CD4-positive, alpha-beta T cell (primary cell): ENCODE measurements around the gene TRIM3. TPM values are rescaled to one million over a fixed set of nuclear protein-coding genes. Genes with fewer than 3 reads are reported as not detected.

Source experiments
- ATAC-seq: fragments of 200-7000 bp; cut with Tn5 transposase; one replicate; pipeline ENCODE4 v1.10.0; 2022; ENCODE audit warnings: mild to moderate bottlenecking; ENCODE audit not compliant: poor library complexity
- CTCF ChIA-PET: fragments of 350-600 bp; sonication (Branson Sonifier 250); formaldehyde crosslinking; loops from one replicate; lab custom pipeline; 2021; ENCODE audit warnings: antibody characterized with exemption, inconsistent platforms; lab: Charles Lee
- POLR2A ChIA-PET: fragments of 350-600 bp; sonication (Branson Sonifier 250); formaldehyde crosslinking; loops from one replicate; lab custom pipeline; 2021; ENCODE audit warnings: antibody characterized with exemption, inconsistent platforms; lab: Charles Lee
- DNase-seq, 14 experiments: peaks; one replicate each; pipeline ENCODE4 v3.0.0-alpha.2; 2013 to 2020; ENCODE audit warnings: mixed read lengths in 2 of 14
- H3K27ac ChIP-seq, 2 donors: one replicate each; pipeline versions ENCODE4 v1.5.1 to v1.7.0; 2013; ENCODE audit warnings: low read length in 2 of 2, low read depth in 1 of 2, mild to moderate bottlenecking in 1 of 2
- H3K27me3 ChIP-seq, 2 experiments: 1 replicate in 1 of 2; 2 replicates in 1 of 2; pipeline versions ENCODE4 v1.6.1 to v1.7.0; 2013; ENCODE audit warnings: low read length in 2 of 2, control low read depth in 1 of 2, mild to moderate bottlenecking in 1 of 2, moderate library complexity in 1 of 2; ENCODE audit not compliant: insufficient read depth in 2 of 2, control insufficient read depth in 1 of 2
- H3K36me3 ChIP-seq: one replicate; pipeline ENCODE4 v1.6.1; 2013; ENCODE audit warnings: low read length, control low read depth; ENCODE audit not compliant: insufficient read depth
- H3K4me1 ChIP-seq: one replicate; pipeline ENCODE4 v1.6.1; 2013; ENCODE audit warnings: low read length, control low read depth; ENCODE audit not compliant: insufficient read depth
- H3K4me3 ChIP-seq: one replicate; pipeline ENCODE4 v1.5.1; 2013; ENCODE audit warnings: mild to moderate bottlenecking, low read length, moderate library complexity
- H3K9me3 ChIP-seq, 2 experiments: 1 replicate in 1 of 2; 2 replicates in 1 of 2; pipeline versions ENCODE4 v1.6.1 to v1.7.0; 2013; ENCODE audit warnings: low read length in 2 of 2, mild to moderate bottlenecking in 2 of 2, control low read depth in 1 of 2, moderate library complexity in 1 of 2; ENCODE audit not compliant: control insufficient read depth in 1 of 2, insufficient read depth in 1 of 2
- H3K27ac Mint-ChIP-seq: one replicate; pipeline ENCODE4 v1.8.0; 2020; ENCODE audit warnings: mixed read lengths
- H3K27me3 Mint-ChIP-seq: one replicate; pipeline ENCODE4 v1.8.0; 2021; ENCODE audit warnings: mixed read lengths
- H3K36me3 Mint-ChIP-seq: one replicate; pipeline ENCODE4 v1.8.0; 2021; ENCODE audit warnings: low read depth, mixed read lengths
- H3K4me1 Mint-ChIP-seq: one replicate; pipeline ENCODE4 v1.8.0; 2021; ENCODE audit warnings: low read depth, mixed read lengths
- H3K4me3 Mint-ChIP-seq: one replicate; pipeline ENCODE4 v1.8.0; 2020; ENCODE audit warnings: mild to moderate bottlenecking, mixed read lengths
- H3K9me3 Mint-ChIP-seq: one replicate; pipeline ENCODE4 v1.8.0; 2020; ENCODE audit warnings: mixed read lengths
- CTCF ChIP-seq: fragments of 200-600 bp; IDR thresholded peaks from one replicate; pipeline ENCODE4 v1.8.0; 2022; ENCODE audit warnings: antibody characterized with exemption, mild to moderate bottlenecking
- intact Hi-C, 2 experiments: fragments of 100-400 bp; cut with DNase I in 1 of 2; cut with micrococcal nuclease in 1 of 2; formaldehyde crosslinking; loops; one replicate each; pipeline versions ENCODE4 v1.15.1 to v1.9.0; 2023 to 2025; cut with DNase I, micrococcal nuclease
- total RNA-seq, 174 experiments: library from RNA in 2 of 174; stranded (reverse) in 2 of 174; gene quantifications; one replicate each; pipeline ENCODE4 v1.2.3 and lab custom pipeline; 2021 to 2026

TRIM3 gene
- total RNA-seq, 2 experiments from 2014 or later, result 16.4 to 16.6 TPM

GRCh38 chr11:6486256-6486655 is 12.5 kb upstream of the TRIM3 start:
- no peak for TF ChIP-seq CTCF
- intact Hi-C loops, result no loop called here
- Mint-ChIP-seq H3K27me3 (no peaks in the 10 kb centered on the region), H3K4me1 (peaks cover 29% of the 10 kb centered on the region), H3K36me3 (peaks cover 41% of the 10 kb centered on the region), H3K4me3 (no peak overlapping the region), H3K9me3 (no peaks in the 10 kb centered on the region), H3K27ac (no peak overlapping the region)
- ChIA-PET CTCF (interaction anchor here (1.1 kb wide), 1 partner anchor 83 kb away, joined by 3 read pairs; no protein-coding TSS in a partner anchor), POLR2A (interaction anchor here (0.8 to 1.6 kb wide), 4 partner anchors 13 to 125 kb away, joined by 3 read pairs; partner anchors contain the start of genes TAF10 and TRIM3)
- Histone ChIP-seq H3K4me1 (peaks cover 17% of the 10 kb centered on the region), H3K27me3 (no peaks in the 10 kb centered on the region), H3K4me3 (no peak overlapping the region), H3K36me3 (peaks cover 61% of the 10 kb centered on the region), H3K9me3 (no peaks in the 10 kb centered on the region), H3K27ac (no peak overlapping the region)
- ATAC-seq (no peak), DNase-seq (no peak)

GRCh38 chr11:6485661-6486060 is 11.9 kb upstream of the TRIM3 start:
- H3K27ac Mint-ChIP-seq, result no peak overlapping the region
- H3K4me3 ChIP-seq, result no peak overlapping the region
- H3K9me3 Mint-ChIP-seq, result no peaks in the 10 kb centered on the region
- H3K27me3 ChIP-seq, result no peaks in the 10 kb centered on the region
- intact Hi-C loops, result no loop called here
- peaks cover 35% of the 10 kb centered on the region for H3K4me1 Mint-ChIP-seq
- ChIA-PET POLR2A (interaction anchor here (1.0 to 1.6 kb wide), 4 partner anchors 12 to 198 kb away, joined by 3 read pairs; partner anchors contain the start of genes MRPL17, TAF10 and TRIM3), CTCF (no interaction called here)
- peaks cover 44% of the 10 kb centered on the region for H3K36me3 Mint-ChIP-seq
- H3K27me3 Mint-ChIP-seq, result no peaks in the 10 kb centered on the region
- H3K9me3 ChIP-seq, result no peaks in the 10 kb centered on the region
- H3K27ac ChIP-seq, result no peak overlapping the region
- peaks cover 61% of the 10 kb centered on the region for H3K36me3 ChIP-seq
- no peak for TF ChIP-seq CTCF
- peaks cover 21% of the 10 kb centered on the region for H3K4me1 ChIP-seq
- ATAC-seq (no peak), DNase-seq (no peak)
- H3K4me3 Mint-ChIP-seq, result no peak overlapping the region

- no peak overlapping the region for H3K4me3 ChIP-seq
- TF ChIP-seq CTCF, result no peak
- H3K36me3 ChIP-seq, result peaks cover 62% of the 10 kb centered on the region
These were observed 9.3 kb upstream of the TRIM3 start for GRCh38 chr11:6483015-6483414.

More at GRCh38 chr11:6483015-6483414, 9.3 kb upstream of the TRIM3 start:
- Histone ChIP-seq H3K27me3 (no peaks in the 10 kb centered on the region), H3K9me3 (no peaks in the 10 kb centered on the region), H3K27ac (peak overlapping the region in 1 of 2 donors; percentile 95), H3K4me1 (peaks cover 39% of the 10 kb centered on the region)
- H3K27ac Mint-ChIP-seq, result peak overlapping the region; percentile 99
- H3K4me1 Mint-ChIP-seq, result peaks cover 42% of the 10 kb centered on the region
- DNase-seq (no peak), ATAC-seq (no peak)
- ChIA-PET CTCF (interaction anchor here (1.2 to 2.2 kb wide), 3 partner anchors 104 to 129 kb away, joined by 3 to 8 read pairs (median 6); partner anchors contain the start of gene TAF10), POLR2A (interaction anchor here (1.3 to 2.7 kb wide), 5 partner anchors 12 to 200 kb away, joined by 3 to 27 read pairs (median 14); partner anchors contain the start of genes APBB1, MRPL17 and SMPD1)
- no peaks in the 10 kb centered on the region for H3K9me3 Mint-ChIP-seq
- H3K4me3 Mint-ChIP-seq, result peak overlapping the region; percentile 98
- H3K36me3 Mint-ChIP-seq, result peaks cover 41% of the 10 kb centered on the region
- no peaks in the 10 kb centered on the region for H3K27me3 Mint-ChIP-seq
- intact Hi-C loops, result loop anchor here (5.0 kb wide), 5 partner anchors 119 to 1504 kb away; partner anchors contain the start of genes ILK (in 2 of the 2), RRP8 (in 2 of the 2), EIF3F (in 1 of the 2) and FHIP1B (in 1 of the 2)
